Bronchial epithelial cell (primary cell): ENCODE results near the gene CCDC88B. TPM values are rescaled to one million over a fixed set of nuclear protein-coding genes. Genes with fewer than 3 reads are reported as not detected.

ENCODE experiments used
- DNase-seq: peaks from one replicate; pipeline ENCODE4 v3.0.0-alpha.2; 2010; ENCODE audit warnings: low read depth
- FAIRE-seq: peaks from 2 replicates; lab custom pipeline; 2011; peaks lifted over from hg19 to GRCh38; lab: Jason Lieb, UNC
- H3K27me3 ChIP-seq: 2 replicates; pipeline ENCODE4 v1.5.1; 2011; ENCODE audit warnings: low read length; ENCODE audit not compliant: control insufficient read depth, insufficient read depth
- H3K36me3 ChIP-seq: 2 replicates; pipeline ENCODE4 v1.5.1; 2011; ENCODE audit warnings: low read length; ENCODE audit not compliant: control insufficient read depth, insufficient read depth
- H3K4me3 ChIP-seq: 2 replicates; pipeline ENCODE4 v1.5.1; 2011; ENCODE audit warnings: mild to moderate bottlenecking, low read depth, low read length, control low read depth
- total RNA-seq: library from RNA; depleted of rRNA; stranded (reverse); fragments of >200 nt; gene quantifications from 2 replicates; pipeline ENCODE4 v1.2.1, GENCODE V29; 2014
- TF ChIP-seq, protein P1 (sequence below): IDR thresholded peaks from 2 replicates; pipeline ENCODE4 v1.5.1; 2011; ENCODE audit warnings: mild to moderate bottlenecking, moderate library complexity, low read length, control low read depth, inconsistent platforms; ENCODE audit not compliant: insufficient read depth, severe bottlenecking

CCDC88B gene
- total RNA-seq, 1 donor from 2014 or later, result 2.9 TPM

DNA sequence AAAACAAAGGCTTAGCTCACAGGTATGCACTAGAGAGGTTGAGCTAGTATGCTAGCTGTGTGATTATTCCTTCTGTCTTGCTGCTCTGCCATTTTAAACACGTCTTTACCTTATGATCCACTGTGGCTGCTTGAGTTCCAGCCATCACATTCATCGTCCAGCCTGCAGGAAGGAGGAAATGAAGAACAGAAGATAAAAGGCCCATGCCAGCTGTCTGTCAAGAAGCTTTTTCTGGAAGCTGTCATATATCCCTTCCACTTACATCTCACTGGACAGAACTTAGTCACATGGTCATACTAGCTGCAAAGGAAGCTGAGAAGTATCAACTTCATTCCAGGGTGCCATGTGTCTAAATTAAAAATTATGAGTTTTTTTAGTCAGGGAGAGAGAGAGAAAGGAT is 12.6 kb upstream of the CCDC88B start:
- Histone ChIP-seq H3K27me3 (no peaks in the 10 kb centered on the region), H3K36me3 (peaks cover 4% of the 10 kb centered on the region), H3K4me3 (no peak overlapping the region)
- DNase-seq (no peak), FAIRE-seq (no peak)
- TF ChIP-seq, protein P1, sequence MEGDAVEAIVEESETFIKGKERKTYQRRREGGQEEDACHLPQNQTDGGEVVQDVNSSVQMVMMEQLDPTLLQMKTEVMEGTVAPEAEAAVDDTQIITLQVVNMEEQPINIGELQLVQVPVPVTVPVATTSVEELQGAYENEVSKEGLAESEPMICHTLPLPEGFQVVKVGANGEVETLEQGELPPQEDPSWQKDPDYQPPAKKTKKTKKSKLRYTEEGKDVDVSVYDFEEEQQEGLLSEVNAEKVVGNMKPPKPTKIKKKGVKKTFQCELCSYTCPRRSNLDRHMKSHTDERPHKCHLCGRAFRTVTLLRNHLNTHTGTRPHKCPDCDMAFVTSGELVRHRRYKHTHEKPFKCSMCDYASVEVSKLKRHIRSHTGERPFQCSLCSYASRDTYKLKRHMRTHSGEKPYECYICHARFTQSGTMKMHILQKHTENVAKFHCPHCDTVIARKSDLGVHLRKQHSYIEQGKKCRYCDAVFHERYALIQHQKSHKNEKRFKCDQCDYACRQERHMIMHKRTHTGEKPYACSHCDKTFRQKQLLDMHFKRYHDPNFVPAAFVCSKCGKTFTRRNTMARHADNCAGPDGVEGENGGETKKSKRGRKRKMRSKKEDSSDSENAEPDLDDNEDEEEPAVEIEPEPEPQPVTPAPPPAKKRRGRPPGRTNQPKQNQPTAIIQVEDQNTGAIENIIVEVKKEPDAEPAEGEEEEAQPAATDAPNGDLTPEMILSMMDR, result no peak

DNA sequence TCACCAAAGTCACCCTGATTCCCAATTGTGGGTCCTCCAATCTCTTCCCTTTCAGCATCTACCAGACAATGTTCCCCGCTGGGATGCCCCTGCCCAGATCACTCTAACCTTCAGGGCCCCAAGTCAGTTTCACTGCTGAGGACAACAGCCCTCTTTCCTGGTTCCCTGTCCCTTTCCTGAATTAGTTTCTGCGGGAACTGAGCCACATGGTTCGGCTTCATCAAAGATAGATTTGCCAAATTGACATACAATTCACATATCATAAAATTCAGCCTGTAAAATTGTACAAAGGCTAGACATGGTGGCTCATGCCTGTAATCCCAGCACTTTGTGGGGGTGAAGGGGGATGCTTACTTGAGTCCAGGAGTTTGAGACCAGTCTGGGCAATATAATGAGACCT is 12.0 kb upstream of the CCDC88B start:
- FAIRE-seq (no peak), DNase-seq (no peak)
- no peak overlapping the region for H3K4me3 ChIP-seq
- no peaks in the 10 kb centered on the region for H3K36me3 ChIP-seq
- TF ChIP-seq, protein P1, result no peak
- H3K27me3 ChIP-seq, result no peaks in the 10 kb centered on the region

DNA sequence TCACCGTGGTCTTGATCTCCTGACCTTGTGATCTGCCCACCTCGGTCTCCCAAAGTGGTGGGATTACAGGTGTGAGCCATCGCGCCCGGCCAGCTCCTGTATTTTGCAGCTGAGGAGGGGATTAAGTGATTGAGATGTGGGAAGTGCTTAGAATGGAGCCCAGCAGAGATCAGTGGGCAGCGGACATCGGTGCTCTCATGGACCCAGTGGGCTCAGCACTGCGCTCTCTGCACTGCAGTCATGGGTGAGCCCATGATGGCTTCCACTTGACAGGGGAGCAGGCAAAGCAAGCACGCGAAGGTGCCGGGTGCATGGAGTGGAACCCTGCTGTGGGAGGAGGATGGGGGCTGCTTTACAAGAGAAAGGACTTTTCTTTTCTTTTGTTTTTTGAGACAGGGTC is 9.1 kb upstream of the CCDC88B start:
- DNase-seq (no peak), FAIRE-seq (no peak)
- H3K36me3 ChIP-seq, result no peaks in the 10 kb centered on the region
- TF ChIP-seq, protein P1, result no peak
- no peaks in the 10 kb centered on the region for H3K27me3 ChIP-seq
- H3K4me3 ChIP-seq, result no peak overlapping the region

DNA sequence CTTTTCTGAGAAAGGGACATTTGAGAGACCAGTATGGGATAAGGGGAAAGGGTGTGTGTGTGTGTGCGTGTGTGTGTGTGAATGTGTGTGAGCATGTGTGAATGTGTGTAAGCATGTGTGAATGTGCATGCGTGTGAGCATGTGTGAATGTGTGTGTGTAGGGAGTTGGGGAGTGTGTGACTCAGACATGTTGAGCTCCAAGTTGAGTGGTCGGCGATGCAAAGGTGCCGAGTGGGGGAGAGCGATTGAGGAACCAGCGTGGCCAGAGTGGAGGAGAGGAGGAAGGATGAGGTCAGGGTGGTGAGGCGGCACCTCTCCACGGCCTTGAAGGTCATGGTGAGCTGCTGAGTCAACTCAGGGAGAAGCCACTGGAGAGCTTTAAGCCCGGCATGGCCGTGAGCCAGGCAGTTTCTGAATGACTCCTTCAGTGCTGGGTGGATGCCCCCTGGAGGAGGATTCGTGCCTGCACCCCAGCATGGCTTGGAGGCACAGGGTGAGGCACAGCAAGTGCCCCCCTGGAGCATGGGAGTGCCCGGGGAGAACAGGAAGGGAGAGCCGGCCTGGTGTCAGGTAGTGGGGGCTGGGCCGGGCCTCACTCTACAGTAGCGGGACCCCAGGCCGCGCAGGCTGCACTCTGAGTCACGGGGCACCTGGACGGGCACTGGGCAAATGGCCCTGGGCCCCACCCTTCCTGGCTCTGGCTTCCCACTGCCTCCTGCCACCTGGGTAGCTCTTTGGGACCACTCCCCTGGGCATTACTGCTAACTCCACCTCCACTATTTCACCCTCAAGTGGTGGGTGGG is 8.2 kb upstream of the CCDC88B start:
- Histone ChIP-seq H3K36me3 (no peaks in the 10 kb centered on the region), H3K4me3 (no peak overlapping the region), H3K27me3 (no peaks in the 10 kb centered on the region)
- FAIRE-seq (no peak), DNase-seq (peak; percentile 90)
- TF ChIP-seq, protein P1, result peak; percentile 90

DNA sequence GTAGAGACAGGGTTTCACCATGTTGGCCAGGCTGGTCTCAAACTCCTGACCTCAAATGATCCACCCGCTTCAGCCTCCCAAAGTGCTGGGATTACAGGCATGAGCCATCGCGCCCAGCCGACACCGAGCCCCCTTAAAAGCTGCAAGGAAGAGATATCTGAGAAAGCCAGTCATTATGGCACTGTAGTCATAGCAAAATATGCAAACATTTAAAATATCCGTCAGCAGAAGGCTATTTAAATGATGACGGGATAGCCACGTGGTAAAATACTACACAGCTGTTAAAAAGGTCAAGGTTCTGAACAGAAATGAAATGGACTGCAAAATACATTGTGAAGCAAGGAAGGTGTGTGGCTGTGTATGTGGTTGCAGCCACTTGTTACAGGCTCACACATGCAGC is 6.4 kb upstream of the CCDC88B start:
- Histone ChIP-seq H3K36me3 (no peaks in the 10 kb centered on the region), H3K4me3 (no peak overlapping the region), H3K27me3 (no peaks in the 10 kb centered on the region)
- DNase-seq (no peak), FAIRE-seq (no peak)
- TF ChIP-seq, protein P1, result no peak
